HL-60 (cell line): ENCODE data around the gene JAK3.

Experiments used
- SPI1 ChIP-seq: IDR thresholded peaks from 2 replicates; pipeline ENCODE4 v1.6.1; 2012; ENCODE audit warnings: low read depth, mild to moderate bottlenecking, borderline replicate concordance
- TF ChIP-seq, protein P1 (sequence below): IDR thresholded peaks from one replicate; pipeline ENCODE4 v1.5.1; 2011; ENCODE audit warnings: low read length, control low read depth, inconsistent platforms; ENCODE audit not compliant: insufficient read depth

DNA sequence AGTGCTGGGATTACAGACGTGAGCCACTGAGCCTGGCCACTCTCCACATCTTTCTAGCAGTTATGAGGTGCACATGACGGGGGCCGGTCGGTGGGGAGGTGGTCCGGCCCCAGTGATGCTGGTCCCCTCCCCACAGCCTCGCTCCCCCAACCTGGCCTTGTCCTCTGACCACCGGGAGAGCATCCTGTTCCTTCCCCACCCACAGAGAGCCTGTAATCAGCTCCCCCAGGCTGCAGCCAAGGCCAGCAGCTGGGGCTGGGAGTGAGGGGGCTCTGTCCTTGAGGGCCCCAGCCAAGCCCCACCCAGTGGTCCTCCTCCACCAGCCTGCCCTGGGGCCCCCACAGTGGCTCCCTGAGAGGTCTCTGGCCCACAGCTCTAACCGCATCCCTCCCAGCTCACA, 23.4 kb downstream of the JAK3 start:
- TF ChIP-seq, protein P1, sequence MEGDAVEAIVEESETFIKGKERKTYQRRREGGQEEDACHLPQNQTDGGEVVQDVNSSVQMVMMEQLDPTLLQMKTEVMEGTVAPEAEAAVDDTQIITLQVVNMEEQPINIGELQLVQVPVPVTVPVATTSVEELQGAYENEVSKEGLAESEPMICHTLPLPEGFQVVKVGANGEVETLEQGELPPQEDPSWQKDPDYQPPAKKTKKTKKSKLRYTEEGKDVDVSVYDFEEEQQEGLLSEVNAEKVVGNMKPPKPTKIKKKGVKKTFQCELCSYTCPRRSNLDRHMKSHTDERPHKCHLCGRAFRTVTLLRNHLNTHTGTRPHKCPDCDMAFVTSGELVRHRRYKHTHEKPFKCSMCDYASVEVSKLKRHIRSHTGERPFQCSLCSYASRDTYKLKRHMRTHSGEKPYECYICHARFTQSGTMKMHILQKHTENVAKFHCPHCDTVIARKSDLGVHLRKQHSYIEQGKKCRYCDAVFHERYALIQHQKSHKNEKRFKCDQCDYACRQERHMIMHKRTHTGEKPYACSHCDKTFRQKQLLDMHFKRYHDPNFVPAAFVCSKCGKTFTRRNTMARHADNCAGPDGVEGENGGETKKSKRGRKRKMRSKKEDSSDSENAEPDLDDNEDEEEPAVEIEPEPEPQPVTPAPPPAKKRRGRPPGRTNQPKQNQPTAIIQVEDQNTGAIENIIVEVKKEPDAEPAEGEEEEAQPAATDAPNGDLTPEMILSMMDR: no peak
- TF ChIP-seq SPI1: no peak
